Neural cell (in vitro differentiated cells): ENCODE measurements around the gene IL10.
A peak's percentile ranks its signal among the peaks of the same experiment; 100 is the strongest.

Experiments
- CTCF ChIP-seq: fragments of 450-650 bp; IDR thresholded peaks from 2 replicates; pipeline ENCODE4 v1.5.1; 2014; ENCODE audit warnings: antibody characterized with exemption, mild to moderate bottlenecking, moderate library complexity; ENCODE audit not compliant: poor library complexity, severe bottlenecking
- MXI1 ChIP-seq: fragments of 450-650 bp; conservative IDR thresholded peaks from 2 replicates; pipeline ENCODE4 v1.6.1; 2014; ENCODE audit warnings: antibody characterized with exemption, mild to moderate bottlenecking; ENCODE audit not compliant: poor library complexity, severe bottlenecking

- TF ChIP-seq CTCF (peak; percentile 31), MXI1 (no peak)
These were observed 47.0 kb downstream of the IL10 start for GRCh38 chr1:206725109-206725963.
